ENCODE data around the gene NFIX.
A peak's percentile ranks its signal among the peaks of the same experiment; 100 is the strongest.
"Not testable (repeated sequence)": the region's sequence is repeated elsewhere in the genome, so short reads cannot be mapped to it uniquely, and the experiment has no call there.

Gene NFIX

DNA sequence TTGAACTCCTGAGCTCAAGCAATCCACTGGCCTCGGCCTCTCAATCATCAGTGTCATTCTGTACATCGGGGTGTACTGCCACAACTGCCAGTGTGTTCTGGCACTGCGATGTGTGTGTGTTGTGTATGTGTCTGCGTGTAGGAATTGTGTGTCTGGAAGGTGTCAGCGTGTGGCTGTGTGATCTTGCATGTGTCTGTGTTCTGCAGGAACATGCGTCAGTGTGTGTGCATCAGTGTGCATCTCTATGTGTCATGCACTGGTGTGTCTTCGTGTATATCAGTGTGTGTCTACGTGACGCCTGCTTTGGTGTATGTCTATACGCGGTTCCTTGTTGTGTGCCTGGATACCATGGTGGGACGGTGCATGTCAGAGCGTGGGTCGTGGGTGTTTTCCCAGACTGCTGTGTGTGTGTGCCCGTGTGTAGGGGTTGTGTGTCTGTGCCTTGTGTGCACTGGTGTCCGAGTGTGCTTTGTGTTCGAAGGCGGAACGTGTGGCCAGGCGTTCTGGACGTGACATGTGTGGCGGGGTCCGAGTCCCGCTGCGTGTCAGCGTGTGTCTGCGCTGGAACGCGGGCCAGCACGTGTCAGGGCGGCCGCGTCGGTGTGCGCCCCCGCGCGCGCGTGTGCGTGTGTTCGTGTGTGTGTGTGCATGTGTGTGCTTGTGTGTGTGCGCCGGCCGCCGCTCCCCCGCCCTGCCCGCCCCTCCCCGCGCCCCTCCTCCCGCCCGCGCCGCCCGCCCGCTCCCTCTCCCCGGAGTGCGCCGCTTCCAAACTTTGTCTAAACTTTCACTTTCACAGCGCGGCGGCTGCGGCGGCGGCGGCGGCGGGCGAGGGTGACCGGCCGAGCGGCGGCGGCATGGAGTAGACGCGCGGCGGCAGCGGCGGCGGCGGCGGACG is at the start of gene NFIX:
NFIX (plus strand) TSS at position 775 of the 895 bp plus-strand sequence. CDS start 363 bp downstream, outside the sequence.
- DNase-seq: peak; percentile 16

DNA sequence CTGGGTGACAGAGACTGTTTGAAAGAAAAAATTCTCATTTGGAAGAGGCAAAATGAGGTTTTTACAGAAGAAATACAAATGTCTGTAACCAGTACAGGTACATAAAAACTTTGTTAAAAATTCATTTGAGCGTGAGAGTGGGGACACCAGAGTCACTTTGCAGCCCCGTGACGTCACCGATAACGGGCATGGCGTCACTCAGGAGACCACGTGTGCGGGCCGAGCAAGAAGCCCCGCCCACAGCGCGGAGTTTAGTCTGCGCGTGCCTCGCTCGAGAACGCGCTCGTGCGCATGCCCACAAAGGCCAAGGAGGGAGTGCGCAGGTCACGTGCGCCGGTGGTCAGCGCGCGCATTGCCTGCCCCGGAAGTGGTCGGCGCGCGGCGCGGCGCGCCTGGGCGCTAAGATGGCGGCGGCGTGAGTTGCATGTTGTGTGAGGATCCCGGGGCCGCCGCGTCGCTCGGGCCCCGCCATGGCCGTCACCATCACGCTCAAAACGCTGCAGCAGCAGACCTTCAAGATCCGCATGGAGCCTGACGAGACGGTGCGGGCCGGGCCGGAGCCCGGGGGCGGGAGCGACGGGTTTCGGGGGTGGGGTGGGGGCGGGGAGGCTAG is 49.7 kb upstream of the NFIX start, which contains the start of gene RAD23A:
RAD23A (plus strand) TSS at position 384 of the 613 bp plus-strand sequence; CDS start at position 471, 87 bp downstream.
- peak; percentile 98 for DNase-seq

DNA sequence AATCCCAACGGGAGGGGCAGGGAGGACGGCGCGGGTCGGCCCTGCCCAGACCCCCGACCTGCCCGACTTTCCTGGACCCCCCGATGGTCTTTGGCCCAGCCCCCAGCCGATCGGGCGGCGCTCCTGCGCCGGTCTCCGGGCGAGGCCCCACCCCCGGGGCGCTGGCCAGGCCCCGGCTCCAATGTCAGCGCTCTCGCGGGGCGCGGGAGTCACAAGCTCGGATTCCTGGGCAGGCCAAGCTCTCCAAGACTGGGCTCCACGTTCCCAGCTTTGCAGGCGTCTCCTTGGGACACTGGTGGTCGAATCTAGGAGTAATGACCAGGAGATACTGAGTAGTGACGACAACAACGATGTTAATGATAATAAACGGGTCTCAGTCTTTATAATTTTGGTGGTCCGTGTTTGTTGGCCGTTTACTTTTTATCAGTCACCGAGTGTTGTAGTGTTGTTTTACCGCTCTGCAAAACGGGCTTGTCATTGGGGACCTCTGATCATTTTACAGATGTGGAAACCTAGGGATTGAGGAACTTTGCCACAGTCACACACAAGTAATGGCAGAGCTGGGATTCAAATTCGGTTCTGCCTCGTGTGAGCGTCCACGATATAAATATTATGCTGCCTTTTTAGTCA is 49.1 kb upstream of the NFIX start:
- peak; percentile 34 for DNase-seq

DNA sequence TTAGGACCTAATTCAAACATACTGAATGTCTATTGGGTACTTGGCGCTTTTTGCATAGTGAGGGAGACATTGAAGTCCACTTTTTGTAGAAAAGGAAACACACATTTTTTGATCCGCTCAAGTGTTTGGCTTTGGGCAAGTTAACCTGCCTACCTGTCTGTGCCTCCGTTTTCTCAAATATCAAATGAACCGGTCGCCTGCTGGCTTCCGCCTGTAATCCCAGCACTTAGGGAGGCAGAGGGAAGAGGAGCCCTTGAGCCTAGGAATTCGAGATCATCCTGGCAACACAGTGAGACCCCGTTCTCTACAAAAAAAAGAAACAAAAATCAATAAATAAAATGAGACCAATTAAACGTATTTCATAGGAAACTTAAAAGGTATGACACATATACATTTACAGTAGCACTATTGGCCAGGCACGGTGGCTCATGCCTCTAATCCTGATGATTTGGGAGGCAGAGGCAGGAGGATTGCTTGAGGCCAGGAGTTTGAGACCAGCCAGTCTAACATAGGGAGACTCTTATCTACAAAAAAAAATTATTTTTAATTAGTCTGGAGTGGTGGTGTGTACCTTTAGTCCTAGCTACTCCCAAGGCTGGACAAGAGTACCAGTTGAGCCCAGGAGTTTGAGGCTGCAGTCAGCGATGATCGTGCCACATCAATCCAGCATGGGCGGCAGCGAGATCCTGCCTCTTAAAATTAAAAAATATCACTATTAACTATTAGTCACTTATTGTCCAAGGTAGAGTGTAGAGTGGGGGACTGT is 48.4 kb upstream of the NFIX start:
- DNase-seq: no peak

DNA sequence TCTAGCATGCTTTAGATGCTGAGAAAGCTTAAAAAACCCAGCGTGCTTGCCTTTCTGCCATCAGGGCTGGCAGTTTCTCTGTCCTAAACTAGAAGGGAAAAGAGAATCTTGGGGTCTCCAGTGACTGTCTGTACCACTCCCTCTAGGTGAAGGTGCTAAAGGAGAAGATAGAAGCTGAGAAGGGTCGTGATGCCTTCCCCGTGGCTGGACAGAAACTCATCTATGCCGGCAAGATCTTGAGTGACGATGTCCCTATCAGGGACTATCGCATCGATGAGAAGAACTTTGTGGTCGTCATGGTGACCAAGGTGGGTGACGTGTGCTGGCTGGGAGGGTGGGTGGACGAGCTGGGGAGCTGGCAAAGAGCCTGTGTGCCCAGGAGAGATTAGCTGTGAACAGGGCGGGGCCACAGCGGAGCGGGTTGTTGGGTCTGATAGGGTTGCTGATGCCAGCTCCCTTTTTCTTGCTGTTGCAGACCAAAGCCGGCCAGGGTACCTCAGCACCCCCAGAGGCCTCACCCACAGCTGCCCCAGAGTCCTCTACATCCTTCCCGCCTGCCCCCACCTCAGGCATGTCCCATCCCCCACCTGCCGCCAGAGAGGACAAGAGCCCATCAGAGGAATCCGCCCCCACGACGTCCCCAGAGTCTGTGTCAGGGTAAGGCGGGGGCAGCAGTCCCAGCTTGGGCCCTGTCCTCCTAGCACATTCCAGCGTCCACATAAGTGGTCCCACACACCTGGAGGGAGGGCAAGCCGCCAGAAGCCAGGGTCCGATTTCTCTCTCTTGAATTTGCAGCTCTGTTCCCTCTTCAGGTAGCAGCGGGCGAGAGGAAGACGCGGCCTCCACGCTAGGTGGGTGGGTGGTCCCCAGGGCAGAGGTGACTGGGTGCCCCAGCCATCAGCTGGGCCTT is 47.3 kb upstream of the NFIX start:
- DNase-seq: no peak

DNA sequence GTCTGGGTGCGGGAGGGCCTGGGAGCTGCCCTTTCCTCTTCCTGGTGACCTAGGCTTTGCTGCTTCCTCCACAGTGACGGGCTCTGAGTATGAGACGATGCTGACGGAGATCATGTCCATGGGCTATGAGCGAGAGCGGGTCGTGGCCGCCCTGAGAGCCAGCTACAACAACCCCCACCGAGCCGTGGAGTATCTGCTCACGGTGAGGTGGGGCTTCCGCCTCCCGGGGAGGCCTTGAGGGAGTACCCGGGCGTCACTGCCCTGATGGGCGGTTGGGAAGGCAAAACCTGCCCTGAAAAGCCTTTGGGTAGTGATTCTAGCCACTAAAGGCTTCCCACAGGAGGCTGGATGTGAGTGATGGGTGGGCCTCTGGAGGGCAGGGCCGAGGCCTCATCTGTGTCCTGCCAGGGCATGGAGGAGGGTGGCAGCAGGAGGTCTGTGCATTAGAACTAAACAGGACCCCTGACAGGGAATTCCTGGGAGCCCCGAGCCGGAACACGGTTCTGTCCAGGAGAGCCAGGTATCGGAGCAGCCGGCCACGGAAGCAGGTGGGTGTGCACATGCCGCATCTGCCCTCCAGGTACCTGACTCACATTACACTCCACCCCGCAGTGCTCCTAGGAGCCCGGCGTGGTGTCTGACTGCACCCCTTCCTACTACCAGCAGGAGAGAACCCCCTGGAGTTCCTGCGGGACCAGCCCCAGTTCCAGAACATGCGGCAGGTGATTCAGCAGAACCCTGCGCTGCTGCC is 46.5 kb upstream of the NFIX start:
- no peak for DNase-seq

DNA sequence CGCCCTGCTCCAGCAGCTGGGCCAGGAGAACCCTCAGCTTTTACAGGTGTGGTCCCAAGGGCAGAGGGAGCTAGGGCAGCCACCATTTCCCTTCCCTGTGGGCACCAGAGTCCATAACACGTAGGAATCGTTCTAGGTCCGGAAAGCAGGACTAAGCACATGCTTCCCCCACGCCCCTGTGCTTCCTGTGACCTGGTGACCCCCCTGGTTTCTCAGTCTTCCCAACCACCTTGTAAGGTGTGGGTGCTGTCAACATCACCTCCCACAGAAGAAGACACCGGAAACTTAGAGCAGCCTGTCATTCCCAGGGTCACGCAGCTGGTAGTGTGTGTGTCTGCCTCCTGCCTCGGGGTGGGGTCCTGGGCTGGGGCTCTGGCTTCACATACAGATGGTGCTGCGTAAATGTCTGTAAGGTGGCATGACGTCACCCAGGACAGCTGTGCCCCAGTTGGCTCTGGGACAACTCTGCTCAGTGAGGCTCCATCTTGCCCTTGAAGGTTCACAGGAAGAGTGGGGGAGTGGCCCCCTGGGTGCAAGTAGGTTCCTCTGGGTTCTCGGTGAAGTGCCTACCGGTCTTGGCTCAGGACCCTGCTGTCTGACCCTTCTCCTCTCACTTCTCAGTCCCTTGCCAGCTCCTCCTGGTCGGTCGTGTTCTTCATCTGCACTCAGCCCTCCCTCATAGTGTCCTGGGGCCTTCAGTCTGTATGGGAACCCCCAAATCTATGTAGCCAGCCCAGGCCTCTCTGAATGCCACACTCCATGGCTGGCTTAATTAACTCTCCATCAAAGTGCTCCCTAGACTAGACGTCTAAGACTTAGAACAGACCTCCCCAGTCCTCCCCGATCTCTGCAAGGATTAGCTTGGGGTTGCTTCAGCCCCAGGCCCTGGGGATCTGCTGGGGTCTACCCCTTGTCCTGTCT is 45.7 kb upstream of the NFIX start:
- no peak for DNase-seq

DNA sequence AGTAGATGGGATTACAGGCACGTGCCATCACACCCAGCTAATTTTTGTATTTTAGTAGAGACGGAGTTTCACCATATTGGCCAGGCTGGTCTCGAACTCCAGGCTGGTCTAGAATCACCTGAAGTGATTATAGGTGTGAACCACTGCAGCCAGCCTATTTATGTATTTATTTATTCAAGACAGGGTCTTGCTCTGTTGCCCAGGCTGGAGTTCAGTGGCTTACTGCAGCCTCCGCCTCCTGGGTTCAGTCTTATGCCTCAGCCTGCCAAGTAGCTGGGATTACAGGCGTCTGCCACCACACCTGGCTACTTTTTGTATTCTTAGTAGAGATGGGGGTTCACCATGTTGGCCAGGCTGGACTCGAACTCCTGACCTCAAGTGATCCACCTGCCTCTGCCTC is 43.2 kb upstream of the NFIX start:
- not testable (repeated sequence) for DNase-seq

DNA sequence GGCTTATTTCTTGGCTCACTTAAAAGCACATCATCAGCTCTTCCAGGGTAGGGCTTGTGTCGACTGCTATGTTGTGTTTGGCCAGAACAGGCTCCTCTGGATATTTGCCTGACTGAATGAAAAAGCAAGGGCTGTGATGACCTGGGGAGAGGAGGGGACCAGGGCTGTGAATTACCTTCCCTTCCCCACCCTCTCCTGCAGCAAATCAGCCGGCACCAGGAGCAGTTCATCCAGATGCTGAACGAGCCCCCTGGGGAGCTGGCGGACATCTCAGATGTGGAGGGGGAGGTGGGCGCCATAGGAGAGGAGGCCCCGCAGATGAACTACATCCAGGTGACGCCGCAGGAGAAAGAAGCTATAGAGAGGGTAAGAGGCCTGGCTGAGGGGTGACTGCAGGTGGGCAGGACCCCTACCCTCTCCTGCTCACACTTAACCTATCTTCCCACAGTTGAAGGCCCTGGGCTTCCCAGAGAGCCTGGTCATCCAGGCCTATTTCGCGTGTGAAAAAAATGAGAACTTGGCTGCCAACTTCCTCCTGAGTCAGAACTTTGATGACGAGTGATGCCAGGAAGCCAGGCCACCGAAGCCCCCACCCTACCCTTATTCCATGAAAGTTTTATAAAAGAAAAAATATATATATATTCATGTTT is 42.7 kb upstream of the NFIX start:
- no peak for DNase-seq

DNA sequence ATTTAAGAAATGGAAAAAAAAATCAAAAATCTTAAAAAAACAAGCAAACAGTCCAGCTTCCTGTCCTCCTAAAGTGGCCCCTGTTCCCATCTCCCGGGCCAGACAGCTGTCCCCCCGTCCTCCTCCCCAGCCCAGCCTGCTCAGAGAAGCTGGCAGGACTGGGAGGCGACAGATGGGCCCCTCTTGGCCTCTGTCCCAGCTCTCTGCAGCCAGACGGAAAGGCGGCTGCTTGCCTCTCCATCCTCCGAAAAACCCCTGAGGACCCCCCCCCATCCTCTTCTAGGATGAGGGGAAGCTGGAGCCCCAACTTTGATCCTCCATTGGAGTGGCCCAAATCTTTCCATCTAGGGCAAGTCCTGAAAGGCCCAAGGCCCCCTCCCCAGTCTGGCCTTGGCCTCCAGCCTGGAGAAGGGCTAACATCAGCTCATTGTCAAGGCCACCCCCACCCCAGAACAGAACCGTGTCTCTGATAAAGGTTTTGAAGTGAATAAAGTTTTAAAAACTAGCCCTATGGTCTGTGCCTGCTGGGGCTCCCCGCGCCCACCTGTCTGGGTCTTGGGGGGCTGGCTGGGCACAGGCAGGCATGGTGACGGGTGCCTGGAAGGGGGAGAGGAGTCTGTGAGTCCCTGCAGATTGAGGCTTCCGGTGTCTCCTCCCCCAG is 42.0 kb upstream of the NFIX start:
- no peak for DNase-seq

DNA sequence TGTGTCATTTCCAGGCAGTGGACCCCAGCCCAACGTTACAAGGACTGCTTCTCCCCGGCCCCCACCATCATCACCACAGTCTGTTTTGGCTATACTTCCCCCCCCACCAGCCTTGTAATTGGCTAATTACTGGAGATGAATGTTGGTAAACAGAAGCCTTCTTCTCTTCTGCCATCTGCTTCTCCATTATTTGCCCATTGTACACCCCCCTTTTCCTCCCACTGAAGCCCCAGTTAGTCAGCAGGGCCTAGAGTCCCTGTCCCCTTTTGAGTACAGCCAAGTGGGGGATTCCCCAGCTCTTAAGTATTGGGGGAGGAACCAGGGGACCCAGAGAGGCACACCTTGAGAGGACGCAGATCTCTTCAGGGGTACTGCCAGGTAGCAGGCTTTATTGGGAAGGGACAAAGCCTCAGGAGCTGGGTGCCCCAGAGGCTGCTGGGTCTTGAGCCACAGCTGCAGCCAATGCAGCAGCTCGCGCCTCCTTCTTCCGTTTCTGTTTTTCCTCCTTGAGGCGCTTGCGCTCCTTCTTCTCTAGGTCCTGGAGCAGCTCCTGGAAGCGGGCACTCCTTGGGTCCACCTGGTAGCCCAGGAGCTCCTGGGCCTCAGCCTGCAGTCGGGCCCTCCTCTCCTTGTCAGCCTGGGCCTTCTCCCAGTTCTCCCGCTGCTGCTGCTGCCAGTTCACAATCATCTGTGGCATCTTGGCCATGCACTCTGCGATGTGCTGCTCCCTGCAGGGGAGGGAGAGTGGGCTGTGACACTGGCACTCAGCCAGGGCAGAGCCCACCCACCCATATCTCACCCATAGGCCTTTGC is 41.3 kb upstream of the NFIX start:
- DNase-seq: no peak

DNA sequence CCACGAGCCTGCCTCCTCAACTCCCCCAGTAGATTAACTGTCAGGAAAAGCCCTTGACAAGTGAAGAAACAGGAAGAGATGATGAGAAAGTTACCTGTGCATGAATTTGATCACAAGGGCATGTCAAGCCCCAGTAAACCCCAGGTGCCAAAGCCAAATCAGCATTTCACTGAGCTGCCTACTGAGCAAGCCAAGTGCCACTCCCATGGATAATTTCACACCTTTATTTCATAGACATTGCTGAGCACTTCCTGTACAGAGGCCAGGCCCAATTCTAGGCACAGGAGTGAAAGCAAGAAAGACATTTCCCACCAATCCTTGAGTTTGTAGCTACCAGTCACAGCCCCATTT is 40.7 kb upstream of the NFIX start:
- no peak for DNase-seq

DNA sequence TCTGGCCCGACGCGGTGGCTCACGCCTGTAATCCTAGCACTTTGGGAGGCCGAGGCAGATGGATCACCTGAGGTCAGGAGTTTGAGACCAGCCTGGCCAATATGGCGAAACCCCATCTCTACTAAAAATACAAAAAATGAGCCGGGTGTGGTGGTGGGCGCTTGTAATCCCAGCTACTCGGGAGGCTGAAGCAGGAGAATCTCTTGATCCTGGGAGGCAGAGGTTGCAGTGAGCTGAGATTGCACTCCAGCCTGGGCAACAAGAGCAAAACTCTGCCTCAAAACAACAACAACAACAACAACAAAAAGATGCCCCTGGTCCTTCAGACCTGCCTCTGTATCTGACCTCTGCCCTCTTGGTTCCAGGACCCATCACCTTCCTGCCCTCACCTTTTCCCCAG is 39.7 kb upstream of the NFIX start:
- not testable (repeated sequence) for DNase-seq

DNA sequence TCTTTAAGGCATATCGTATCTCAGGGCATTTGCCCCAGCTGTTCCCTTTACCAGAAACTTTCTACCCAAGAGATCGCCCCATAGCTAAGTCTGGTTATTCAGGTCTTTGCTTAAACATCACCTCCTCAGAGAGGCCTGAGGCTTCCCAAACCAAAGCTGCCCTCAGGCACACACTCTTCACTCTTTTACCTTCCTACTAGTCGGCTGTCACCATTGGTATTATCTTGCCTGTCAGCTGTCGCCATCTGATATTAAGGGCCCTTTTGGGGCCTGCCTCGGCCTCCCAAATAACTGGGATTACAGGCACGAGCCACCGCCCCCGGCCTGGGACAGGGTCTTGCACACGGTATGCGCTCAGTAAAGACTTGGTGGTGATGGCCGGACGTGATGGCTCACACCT is 39.3 kb upstream of the NFIX start:
- no peak for DNase-seq

DNA sequence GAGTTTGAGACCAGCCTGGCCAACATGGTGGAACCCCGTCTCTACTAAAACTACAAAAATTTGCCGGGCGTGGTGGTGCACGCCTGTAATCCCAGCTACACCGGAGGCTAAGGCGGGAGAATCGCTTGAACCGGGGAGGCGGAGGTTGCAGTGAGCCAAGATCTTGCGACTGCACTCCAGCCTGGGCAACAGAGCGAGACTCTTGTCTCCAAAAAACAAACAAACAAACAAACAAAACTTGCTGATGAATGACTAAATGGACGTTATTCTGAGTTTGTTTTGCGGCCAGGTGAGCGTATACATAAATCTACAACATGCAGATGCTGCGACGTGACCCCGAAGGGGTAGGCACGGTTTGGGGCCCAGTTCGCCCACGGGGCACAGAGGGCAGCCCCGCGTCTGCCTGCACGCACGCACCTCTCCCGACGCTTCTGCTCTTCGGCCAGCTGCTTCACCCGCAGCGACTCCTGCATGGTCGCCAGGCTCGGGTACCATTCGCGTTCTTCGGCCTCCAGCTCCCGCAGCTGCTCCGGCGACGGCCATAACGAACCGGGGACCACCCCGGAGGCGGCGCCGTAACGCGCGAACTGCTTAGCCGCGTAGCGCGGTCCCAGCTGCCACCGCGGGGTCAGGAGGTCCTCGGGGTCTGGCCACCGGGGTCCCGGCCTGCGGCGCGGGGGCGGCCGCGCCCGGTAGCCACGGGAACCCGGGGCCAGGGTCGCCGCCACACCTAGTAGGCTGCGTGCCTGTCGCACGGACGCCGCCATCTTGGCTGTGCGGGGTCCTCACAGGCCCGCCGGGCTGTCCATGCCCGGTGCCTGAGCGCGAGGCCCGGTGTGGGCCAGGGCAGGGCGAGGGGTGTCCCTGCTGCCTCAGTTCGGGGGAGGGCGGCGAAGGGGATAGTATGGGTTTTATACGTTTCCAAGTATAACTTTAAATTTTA is 38.6 kb upstream of the NFIX start, which contains the start of gene GADD45GIP1:
GADD45GIP1 (minus strand) TSS at position 778 of the 943 bp plus-strand sequence; CDS start at position 767, 11 bp downstream.
- peak; percentile 74 for DNase-seq

DNA sequence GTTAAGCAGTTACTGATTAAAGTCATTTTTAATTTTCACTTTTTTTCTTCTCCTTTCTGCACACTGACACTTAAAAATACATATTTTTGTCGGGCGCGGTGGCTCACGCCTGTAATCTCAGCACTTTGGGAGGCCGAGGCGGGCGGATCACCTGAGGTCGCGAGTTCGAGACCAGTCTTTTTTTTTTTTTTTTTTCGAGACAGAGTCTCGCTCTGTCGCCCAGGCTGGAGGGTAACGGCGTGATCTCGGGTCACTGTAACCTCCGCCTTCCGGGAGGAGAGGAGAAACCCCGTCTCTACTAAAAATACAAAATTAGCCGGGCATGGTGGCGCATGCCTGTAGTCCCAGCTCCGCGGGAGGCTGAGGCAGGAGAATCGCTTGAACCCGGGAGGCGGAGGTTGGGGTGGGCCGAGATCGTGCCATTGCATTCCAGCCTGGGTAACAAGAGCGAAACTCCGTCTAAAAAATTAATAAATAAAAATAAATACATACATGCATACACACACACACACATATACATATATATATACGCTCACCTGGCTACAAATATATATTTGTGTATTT is 37.8 kb upstream of the NFIX start:
- not testable (repeated sequence) for DNase-seq

Measured in KG1 (cell line).